Measurements from ENCODE around the gene LSM14B.

GRCh38 chr20:62164879-62165761, 42.8 kb downstream of the LSM14B start:
- TF ChIP-seq, protein P1, sequence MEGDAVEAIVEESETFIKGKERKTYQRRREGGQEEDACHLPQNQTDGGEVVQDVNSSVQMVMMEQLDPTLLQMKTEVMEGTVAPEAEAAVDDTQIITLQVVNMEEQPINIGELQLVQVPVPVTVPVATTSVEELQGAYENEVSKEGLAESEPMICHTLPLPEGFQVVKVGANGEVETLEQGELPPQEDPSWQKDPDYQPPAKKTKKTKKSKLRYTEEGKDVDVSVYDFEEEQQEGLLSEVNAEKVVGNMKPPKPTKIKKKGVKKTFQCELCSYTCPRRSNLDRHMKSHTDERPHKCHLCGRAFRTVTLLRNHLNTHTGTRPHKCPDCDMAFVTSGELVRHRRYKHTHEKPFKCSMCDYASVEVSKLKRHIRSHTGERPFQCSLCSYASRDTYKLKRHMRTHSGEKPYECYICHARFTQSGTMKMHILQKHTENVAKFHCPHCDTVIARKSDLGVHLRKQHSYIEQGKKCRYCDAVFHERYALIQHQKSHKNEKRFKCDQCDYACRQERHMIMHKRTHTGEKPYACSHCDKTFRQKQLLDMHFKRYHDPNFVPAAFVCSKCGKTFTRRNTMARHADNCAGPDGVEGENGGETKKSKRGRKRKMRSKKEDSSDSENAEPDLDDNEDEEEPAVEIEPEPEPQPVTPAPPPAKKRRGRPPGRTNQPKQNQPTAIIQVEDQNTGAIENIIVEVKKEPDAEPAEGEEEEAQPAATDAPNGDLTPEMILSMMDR (IDR thresholded peaks at IDR 0.05), result no peak
- TF ChIP-seq POLR2AphosphoS5 (IDR thresholded peaks at IDR 0.05) (no peak), POLR2A (IDR thresholded peaks at IDR 0.05) (no peak)

Data from prostate gland (tissue), 2 donors.